ENCODE results near the gene GOLM1.

GOLM1 gene

DNA sequence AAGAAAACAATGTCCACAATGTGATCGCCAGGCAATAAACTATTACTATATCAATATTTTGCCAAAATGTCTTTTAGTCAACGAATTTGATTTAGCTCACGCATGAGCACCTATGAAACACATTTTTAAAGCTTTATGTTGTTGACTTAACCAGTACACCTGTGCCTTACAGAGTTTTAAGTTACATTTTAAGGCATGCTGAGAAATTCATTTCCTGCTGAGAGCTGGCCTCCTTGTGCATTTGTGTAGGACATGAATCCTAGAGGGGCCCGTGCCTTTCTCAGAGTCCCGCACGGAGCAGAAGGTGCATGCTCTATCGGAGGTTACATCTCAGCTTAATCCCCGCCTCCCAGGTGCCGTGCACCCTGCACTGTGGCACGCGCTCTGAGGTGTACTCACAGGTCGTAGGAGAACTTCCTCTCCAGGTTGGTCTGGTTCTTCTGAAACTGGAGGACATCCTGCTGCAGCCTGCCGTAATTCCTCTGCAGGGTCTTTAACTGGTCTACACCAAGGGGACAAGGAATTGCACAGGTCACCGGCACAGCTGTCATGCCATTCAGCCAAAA lies 53.2 kb downstream of the GOLM1 start:
- no peak for DNase-seq (ENCODE audit: low read depth in 2 of 2)

DNA sequence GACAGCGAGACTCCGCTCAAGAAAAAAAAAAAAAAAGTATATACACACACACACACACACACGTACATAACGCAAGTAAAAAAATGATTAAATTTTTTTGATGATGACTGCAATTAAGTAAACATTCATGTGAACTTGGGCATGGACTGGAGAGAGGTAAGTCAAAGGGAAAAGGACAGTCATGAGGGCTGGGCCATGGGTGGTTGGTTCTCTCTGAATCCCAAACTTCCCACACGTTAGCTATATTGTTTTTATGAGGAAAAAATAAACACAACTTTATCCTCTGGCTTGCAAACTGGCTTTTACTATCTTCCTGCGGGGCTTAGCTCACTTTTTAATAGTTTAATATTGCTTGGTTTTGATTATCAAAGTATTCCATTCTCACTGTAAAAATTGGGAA lies 53.7 kb downstream of the GOLM1 start:
- no peak for DNase-seq (ENCODE audit: low read depth in 2 of 2)

DNA sequence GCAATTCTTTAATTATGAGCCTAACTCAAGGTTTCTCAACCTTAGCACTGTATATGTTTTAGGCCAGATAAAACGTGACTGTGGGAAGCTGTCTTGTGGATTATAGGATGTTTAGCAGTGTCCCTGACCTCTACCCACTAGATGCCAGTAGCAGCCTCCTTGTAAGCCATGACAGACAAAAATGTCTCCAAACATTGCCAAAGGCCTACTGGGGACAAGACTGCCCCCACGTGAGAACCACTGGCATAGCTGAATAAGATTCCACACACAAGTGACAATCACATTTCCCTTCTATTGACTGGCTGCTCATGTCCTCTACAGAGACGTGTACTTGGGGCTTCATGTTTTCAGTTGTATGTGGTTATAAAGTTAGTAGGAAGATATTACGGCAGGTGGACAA lies 55.4 kb downstream of the GOLM1 start:
- no peak for DNase-seq (ENCODE audit: low read depth in 2 of 2)

DNA sequence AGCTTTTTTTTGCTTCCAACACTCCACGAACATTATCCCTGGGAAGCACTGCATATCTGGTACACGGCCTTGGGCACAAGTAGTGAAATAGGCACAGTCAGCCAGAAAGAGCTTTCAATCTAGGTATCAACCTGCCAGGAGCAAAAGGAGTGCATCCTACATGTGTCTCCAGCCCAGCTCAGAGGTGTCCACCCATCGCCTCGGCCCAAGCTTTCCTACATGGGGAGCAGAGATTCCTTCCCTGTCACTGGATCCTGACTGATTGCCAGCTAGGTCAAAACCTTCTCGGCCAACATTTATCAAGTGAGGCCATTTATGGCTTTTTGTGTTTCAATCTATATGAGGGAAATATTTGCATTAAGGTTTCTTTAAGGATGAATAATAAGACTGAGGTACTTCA lies 55.8 kb downstream of the GOLM1 start:
- DNase-seq (ENCODE audit: low read depth in 2 of 2) = no peak

DNA sequence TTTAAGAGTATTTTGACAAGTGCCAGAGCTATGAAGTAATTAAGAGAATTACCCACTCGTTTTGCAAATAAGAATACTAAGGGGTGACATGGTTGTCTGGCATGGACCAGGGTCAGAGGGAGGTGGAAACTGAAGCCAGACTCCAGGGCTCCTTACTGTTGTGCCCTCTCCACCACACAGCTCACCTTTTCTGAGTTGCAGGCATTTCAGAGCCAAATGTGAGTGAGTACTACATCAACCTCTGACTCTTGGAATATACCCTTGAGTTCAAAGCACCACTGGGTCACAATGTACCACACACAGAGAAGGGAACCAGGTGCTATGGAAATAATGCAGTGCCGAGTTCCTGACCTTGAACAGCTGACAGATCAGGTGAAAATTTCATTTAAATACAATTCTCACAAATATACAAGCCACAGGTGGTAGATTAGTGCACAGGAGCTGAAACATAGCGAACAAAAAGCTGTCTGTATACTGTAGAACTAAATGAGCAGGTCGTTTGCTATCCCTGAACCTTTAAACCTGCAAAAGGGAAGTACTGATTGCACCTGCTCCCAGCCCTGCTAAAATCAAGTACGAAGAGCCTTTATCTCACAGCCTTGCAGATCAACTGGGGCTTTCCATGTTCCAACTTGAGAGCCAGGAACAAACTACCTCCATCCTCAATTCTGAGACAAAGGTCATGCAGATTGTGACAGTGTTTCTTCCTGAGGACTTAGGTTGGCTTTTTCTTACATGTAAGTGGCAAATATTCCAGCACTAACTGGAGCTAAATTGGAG lies 57.0 kb downstream of the GOLM1 start:
- DNase-seq (ENCODE audit: low read depth in 2 of 2) = no peak

DNA sequence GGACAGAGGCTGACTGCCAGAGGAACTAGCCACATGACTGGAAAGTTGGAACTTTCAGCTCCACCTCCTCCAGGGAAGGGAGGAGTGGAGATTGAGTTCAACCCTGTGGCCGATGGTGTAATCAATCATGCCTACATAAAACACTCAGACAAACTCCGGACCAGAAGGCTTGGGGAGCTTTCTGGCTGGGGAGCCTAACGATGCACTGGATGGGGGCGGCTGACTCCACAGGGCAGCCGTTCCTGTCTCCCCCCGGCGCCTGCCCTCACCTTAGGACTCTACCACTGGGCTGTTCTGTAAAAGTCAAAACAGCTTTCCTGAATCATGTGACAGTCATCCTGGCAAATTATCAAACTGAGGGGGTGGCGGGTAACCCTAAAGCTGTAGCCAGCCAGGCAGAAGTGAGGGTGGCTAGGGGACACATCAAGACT lies 58.0 kb downstream of the GOLM1 start:
- DNase-seq (ENCODE audit: low read depth in 2 of 2) = no peak

DNA sequence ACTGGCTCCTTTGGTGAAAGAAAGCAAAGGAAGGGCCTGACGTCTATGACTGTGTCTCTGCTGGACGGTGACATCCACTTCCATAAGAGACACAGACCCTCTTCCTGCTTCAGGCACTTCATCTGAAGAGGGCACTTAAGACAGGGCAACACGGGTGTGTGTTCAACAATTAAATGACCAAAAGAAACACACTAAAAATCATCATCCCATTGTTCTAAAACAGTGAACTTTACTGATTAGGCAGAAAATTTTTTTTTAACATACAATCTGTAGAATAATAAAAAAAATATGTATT lies 58.5 kb downstream of the GOLM1 start:
- DNase-seq (ENCODE audit: low read depth in 2 of 2) = no peak

DNA sequence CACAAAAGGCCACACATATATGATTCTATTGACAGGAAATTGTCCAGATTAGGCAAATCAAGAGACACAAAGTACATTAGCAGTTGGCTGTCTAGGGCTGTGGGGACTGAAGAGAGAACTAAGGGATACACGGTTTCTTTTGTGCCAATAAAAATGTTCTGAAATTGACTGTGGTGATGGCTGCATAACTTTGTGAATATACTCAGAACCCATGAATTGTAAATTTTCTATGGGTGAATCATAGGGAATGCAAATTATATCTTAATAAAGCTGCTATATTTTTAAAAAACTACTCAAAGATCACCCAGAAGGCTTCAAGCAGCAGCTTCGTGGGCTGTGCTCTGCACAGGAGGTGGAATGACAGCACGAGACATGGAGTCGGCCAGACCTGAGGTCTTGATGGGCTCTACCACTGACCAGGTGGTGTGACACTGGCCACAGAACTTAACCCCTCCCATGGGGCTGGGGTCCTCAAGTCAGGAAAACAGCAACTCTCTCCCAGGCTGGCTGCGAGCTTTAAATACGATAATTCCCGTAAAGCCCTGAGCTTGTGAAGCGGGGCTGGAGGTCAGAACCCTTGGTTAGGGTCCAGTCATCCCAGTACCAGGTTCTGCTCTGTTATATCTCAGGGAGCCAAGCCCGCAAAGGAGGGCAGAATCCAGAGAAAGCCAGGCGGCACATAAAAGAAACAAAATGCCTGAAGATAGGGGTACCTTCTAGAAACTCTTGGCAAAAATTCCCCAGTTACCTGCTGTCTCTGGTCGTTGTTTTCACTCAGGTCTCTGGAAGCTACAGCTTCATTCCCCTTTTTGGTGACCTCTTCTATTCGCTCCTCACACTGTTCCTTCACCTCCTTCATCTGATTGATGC lies 59.1 kb downstream of the GOLM1 start:
- DNase-seq (ENCODE audit: low read depth in 2 of 2) = no peak

DNA sequence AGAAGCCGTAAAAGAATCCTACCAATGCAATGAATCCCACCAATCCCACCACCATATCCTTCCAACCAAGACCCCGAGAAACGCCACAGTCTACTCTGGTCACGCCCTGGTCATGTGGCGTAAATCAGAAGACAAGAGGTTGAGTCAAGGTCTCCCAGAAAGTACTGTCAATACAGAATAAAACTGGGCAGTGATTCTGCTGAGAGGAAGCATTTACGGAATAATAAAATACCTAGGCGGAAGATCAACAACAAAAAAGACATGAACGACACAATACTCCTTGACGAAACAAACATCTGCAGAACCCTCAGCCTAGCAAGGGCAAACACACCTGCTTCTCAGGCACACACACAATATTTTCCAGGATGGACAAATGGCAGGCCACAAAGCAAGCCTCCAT lies 62.8 kb downstream of the GOLM1 start:
- no peak for DNase-seq (ENCODE audit: low read depth in 2 of 2)

DNA sequence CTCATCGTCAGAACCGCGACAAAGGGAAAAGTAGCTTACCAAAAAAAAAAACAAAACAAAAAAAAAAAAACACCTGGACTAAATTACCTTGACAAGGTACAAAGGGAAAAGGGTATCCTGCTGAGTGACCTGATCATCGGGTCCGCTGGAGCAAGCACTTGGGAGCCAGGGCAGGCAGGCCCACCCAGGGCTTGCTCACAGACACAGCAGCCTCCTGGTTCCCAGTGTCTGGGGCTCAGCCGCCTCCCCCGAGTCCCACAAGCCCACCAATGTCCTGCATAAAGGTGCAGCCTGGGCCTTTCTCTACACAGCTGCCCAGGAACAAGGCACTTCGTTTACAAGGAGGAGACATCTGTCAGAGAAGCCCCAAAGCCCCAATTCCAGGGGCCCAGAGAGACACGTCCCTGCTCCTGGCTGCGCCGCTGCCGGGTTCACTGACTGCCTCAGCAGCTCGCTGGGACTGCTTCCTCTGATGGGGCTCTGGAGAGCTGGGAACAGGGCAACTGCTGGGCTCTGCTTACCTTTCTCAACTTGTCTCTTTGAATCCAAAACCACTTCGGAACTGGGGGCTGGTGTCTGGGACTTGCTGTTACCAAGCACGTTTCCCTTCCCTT lies 63.4 kb downstream of the GOLM1 start:
- DNase-seq (ENCODE audit: low read depth in 2 of 2) = no peak

DNA sequence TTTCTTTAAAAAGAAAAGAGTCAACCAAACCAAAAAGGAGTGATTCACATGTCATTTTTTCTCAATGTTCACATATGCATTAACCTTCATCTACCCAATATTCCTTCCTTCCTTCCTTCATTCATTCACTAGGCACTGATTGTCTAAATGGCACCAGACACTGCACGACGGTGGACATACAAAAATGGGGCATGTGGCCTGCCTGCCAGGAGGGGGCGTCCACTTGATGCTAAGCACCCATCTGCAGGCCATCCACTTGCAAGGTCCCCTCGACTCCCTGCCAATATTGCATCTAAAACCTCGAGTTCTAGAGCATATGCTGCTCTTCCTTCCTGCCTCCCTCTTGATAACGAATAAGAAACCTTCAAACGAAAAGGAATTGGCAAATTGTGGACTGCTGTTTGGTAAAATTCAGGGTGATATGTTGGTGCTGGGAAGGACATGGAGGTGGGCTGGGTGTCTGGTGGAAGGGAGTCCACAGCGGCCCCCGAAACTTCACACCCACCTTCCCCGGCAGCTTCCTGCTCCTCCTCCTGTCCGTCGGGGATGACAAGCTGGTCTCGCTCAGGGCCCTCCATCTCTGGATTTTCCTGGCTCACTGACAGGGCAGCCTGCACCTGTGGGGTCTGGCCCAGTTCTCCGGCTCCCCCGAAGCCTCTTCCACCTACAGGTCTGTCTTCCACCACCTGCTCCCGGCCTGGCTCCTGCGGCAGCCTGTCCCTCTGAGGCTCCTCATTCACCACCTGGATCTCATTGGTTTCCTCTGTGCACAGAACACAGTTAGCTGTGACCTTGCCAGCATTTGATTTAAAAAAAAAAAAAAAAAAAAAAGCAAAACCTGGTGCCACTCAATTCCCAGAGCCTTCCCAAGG lies 64.3 kb downstream of the GOLM1 start:
- peak in 1 of 2 donors; percentile 4 for DNase-seq (ENCODE audit: low read depth in 2 of 2)

DNA sequence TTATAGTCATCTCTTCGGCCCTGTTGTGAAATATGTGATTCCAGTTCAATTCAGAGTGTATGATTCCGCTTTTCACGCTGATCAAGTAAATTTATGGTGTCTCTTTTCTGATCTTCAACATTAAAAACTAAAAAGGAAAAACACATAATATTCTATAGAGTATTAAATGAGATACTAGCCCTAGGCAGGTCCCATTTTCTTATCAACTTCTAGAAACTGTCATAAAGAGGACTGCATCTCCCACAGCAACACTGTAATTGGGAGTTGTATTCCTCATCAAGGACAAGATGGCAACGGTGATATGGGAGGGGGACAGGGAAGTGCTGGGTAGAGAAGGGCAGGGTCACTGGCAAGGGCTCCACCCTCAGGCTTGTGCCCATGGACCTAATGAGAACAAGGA lies 71.6 kb downstream of the GOLM1 start:
- no peak for DNase-seq (ENCODE audit: low read depth in 2 of 2)

DNA sequence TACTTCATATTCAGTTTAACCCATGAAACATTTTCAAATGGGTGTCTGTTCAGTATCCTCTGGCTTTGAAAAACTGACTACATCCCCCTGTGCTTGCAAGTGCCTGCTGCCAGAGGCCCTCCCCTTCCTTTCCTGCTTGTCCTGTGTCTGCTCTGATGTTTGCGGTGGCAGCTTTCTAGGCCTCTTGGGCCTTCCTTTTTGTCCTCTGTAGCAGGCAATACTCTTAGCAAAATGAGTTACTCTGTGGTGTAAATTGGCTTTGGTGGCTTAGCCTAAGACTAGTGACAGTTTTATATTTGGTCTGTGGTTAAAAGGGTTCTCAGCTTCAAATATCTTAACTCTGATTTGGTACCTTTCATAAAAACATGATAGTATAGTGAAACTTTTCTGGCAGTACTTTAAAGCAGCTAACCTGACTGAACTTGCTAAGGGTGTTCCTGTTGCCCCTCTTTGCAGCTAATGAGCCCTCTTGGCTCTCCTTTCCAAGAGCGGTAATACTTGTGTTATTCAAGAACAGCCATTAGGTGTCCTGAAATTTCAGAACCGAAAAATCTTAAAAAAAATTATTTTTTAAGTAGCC lies 76.6 kb downstream of the GOLM1 start:
- no peak for DNase-seq (ENCODE audit: low read depth in 2 of 2)

DNA sequence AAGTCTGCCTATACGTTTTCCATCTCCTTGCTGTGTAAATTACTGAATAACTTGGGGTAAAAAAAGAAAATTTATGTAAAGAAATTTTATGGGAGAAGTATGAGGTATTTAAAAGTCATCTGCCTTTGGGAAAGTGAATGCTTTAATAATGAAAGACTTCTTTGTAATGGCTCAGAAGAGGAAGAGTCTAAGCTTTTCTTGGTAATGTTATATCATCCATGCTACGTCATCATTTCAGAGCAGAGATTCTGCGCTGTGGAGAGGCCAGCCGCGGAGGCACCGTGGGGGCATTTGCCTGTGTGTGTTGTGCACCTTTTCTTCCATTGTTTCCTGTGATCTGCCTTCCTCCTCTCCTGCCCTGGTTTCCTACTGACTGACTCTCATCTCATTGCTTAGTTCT lies 78.2 kb downstream of the GOLM1 start:
- no peak for DNase-seq (ENCODE audit: low read depth in 2 of 2)

DNA sequence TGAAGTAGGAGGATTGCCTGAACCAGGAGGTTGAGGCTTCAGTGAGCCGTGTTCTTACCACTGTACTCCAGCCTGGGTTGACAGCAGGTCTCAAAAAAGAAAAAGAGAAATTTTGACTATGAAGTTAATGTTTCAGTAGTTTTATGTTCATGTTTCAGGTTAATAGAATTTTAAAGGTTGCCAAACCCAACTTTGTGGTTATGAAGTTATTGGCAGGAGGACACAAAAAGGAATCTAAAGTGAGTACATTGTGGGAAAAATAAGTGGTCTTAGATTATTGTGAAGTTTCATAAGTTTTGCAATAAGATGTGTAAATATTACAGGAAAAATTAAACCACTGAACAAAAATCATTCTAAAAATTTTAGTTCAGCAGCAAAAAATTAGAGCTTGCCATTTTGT lies 78.6 kb downstream of the GOLM1 start:
- DNase-seq (ENCODE audit: low read depth in 2 of 2) = no peak

DNA sequence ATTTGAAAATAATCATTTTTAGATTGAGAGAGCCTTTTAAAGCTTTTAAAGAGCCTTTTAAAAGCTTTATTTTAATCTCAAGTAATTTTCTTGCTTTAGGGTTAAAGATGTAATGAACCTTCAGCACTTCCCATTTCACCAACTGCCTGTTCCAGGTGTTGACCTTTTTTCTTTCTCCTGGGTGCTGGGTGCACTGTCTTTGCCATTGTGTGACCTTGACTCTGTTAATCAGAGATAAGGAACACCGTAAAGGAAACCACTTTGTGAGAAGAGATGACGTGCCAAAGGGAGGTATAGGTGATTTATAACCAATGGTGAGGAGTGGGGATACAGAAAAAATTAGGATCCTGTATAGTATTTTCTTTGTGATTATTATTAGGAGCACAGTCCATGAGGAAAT lies 90.2 kb downstream of the GOLM1 start:
- DNase-seq (ENCODE audit: low read depth in 2 of 2) = no peak

DNA sequence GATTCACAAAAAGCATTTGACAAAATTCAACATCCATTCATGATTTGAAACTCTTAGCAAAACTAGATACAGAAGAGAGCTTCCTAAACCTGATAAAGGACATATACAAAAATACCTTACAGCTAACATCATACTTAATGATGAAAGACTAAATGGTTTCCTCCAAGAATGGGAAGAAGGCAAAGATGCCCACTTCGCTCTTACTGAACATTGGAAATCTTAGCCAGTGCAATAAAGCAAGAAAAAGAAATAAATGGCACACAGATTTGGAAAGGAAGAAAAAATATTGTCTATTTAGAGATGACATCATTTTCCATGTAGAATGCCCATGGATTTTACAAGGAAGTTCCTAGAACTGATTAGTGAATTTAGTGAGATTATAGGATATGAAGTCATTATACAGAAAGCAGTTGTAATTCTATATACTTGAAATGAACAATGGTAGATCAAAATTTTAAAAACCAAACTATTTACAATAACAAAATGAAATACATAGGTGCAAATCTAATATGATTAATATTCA lies 94.0 kb downstream of the GOLM1 start:
- DNase-seq (ENCODE audit: low read depth in 2 of 2) = no peak

DNA sequence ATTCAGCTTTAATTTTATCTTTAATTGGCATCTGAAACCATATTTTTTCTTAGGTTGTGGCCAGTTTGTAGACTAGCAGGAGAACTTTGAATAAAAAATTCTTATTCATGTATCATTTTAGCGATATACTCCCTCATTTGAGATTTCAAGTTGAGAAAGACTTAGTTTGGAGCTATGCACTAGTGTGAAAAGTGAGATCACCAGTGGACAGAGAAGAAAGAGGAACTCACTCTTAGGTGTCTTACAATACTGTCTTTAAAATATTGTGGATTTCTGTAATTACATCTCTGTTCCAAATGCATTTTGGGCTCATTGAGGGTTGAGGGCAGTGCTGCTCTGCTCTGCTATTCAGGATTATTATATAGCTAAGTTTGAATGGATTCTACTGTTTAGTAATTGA lies 103.8 kb downstream of the GOLM1 start:
- no peak for DNase-seq (ENCODE audit: low read depth in 2 of 2)

DNA sequence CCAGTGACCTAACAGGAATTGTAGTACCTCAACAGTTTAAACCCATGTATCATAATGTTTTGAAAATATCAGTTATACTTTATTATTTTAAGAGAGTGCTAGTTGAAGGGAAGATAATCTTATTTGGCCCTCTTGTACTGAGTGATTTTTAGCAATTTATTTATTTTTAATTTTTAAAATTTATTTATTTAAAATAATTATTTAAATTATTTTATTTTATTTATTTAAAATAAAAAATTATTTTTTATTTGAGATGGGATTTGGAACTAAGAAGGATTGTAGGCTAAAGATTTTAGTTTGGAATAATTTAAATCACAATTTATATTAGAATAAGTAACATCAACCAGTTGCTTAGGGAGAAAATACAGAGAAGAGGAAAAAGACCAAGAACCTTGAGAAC lies 104.3 kb downstream of the GOLM1 start:
- DNase-seq (ENCODE audit: low read depth in 2 of 2) = no peak

DNA sequence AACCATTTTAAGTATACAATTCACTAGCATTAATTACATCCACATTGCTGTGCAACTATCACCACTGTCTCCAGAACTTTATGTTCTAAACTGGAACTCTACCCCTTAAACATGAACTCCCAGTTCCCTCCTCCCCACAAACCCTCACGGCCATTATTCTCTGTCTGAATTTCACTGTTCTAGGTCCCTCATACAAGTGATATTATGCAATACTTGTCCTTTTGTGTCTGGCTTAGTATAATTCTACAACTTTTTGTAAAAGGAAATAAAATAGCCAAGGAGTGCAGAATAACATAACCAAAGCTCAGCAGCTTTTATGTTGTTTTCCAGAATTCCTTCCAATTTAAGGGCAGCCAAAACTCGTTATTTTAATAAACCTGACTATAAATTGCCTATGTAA lies 105.2 kb downstream of the GOLM1 start:
- no peak for DNase-seq (ENCODE audit: low read depth in 2 of 2)

DNA sequence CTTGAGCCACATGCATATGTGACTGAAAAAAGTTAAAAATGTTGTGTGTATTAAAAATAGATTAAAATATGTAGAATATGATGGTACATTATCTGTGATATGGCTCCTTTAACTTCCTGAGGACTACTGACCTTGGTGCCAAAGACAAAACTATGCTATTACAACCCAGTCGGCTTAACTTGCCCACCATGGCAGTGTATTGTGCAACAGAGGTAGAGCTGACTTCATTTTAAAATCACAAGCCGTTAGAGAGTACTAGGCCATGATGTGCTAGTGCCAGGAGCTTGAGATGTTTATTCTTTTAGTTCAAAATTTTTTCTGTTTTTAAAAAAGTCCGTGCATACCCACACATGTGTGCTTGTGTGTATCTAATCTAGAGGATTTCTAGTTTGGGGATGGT lies 112.1 kb downstream of the GOLM1 start:
- DNase-seq (ENCODE audit: low read depth in 2 of 2) = no peak

All from stimulated activated CD4-positive, alpha-beta T cell treated with anti-CD3 and anti-CD28 coated beads, Interleukin-4, amount 100 ng/mL, for 48 hours (primary cell).